T-helper 1 cell treated with Interleukin-12 subunit alpha and Interleukin-12 subunit beta and Interleukin-4 antibody, amounts not matched to agents 30 μg/mL and 1 μg/mL, for 36 hours (primary cell): Measurements from ENCODE around the gene MEG3.
"Not testable (repeated sequence)": the region's sequence is repeated elsewhere in the genome, so short reads cannot be mapped to it uniquely, and the experiment has no call there.

Source experiments
- H3K27ac Mint-ChIP-seq: one replicate; pipeline ENCODE4 v1.8.0; 2021; ENCODE audit warnings: mild to moderate bottlenecking, mixed read lengths
- H3K27me3 Mint-ChIP-seq: one replicate; pipeline ENCODE4 v1.8.0; 2021; ENCODE audit warnings: low read depth, mixed read lengths
- H3K36me3 Mint-ChIP-seq: one replicate; pipeline ENCODE4 v1.8.0; 2021; ENCODE audit warnings: low read depth, mixed read lengths
- H3K4me1 Mint-ChIP-seq: one replicate; pipeline ENCODE4 v1.8.0; 2021; ENCODE audit warnings: low read depth, mixed read lengths
- H3K4me3 Mint-ChIP-seq: one replicate; pipeline ENCODE4 v1.8.0; 2021; ENCODE audit warnings: mild to moderate bottlenecking, moderate library complexity, mixed read lengths
- H3K9me3 Mint-ChIP-seq: one replicate; pipeline ENCODE4 v1.8.0; 2021; ENCODE audit warnings: mixed read lengths

The MEG3 gene

DNA sequence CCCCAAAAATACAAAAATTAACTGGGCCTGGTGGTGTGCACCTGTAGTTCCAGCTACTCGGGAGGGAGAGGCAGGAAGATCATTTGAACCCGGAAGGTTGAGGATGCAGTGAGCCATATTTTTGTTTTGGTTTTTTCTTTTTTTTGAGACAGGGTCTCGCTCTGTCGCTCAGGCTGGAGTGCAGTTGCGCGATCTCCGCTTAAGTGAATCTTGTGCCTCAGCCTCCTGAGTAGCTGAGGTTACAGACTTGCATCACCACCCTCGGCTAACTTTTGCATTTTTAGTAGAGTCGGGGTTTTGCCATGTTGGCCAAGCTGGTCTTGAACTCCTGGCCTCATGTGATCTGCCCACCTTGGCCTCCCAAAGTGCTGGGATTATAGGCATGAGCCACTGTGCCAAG, 24.5 kb upstream of the MEG3 start:
- not testable (repeated sequence) for H3K4me3 Mint-ChIP-seq, H3K27ac Mint-ChIP-seq, H3K36me3 Mint-ChIP-seq, H3K9me3 Mint-ChIP-seq, H3K4me1 Mint-ChIP-seq
- H3K27me3 Mint-ChIP-seq, result peaks cover 12% of the 10 kb centered on the region

GRCh38 chr14:100802179-100802578, 23.7 kb upstream of the MEG3 start:
- H3K27me3 Mint-ChIP-seq, result peaks cover 12% of the 10 kb centered on the region
- H3K9me3 Mint-ChIP-seq, result no peaks in the 10 kb centered on the region
- no peaks in the 10 kb centered on the region for H3K4me1 Mint-ChIP-seq
- H3K27ac Mint-ChIP-seq, result no peak overlapping the region
- H3K4me3 Mint-ChIP-seq, result no peak overlapping the region
- H3K36me3 Mint-ChIP-seq, result no peaks in the 10 kb centered on the region

DNA sequence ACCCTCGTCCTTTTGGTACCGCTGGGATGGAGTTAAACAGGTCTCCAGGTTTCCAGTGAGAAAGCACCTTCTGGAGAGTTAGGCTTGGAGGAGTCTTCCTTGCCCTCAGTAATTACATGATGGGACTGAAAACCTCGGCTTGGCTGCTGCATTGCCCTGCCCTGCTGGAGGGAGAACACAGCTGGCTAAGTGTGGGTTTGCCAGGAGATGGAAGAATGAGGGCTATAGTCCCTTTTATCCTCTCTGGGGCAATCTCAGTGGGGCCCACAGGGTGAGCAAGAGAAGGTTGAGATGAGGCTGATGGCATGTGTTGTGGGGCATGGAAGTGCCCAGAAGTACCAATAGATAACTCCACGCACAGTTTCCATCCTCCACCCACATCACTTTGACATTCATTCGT, 23.2 kb upstream of the MEG3 start:
- H3K27me3 Mint-ChIP-seq, result peaks cover 12% of the 10 kb centered on the region
- no peaks in the 10 kb centered on the region for H3K9me3 Mint-ChIP-seq
- no peak overlapping the region for H3K4me3 Mint-ChIP-seq
- H3K36me3 Mint-ChIP-seq, result no peaks in the 10 kb centered on the region
- no peak overlapping the region for H3K27ac Mint-ChIP-seq
- no peaks in the 10 kb centered on the region for H3K4me1 Mint-ChIP-seq

- Mint-ChIP-seq H3K27me3 (peaks cover 12% of the 10 kb centered on the region), H3K36me3 (no peaks in the 10 kb centered on the region), H3K4me3 (no peak overlapping the region), H3K4me1 (no peaks in the 10 kb centered on the region), H3K9me3 (peaks cover 3% of the 10 kb centered on the region), H3K27ac (no peak overlapping the region)
These were observed 22.7 kb upstream of the MEG3 start for GRCh38 chr14:100803226-100803625.

DNA sequence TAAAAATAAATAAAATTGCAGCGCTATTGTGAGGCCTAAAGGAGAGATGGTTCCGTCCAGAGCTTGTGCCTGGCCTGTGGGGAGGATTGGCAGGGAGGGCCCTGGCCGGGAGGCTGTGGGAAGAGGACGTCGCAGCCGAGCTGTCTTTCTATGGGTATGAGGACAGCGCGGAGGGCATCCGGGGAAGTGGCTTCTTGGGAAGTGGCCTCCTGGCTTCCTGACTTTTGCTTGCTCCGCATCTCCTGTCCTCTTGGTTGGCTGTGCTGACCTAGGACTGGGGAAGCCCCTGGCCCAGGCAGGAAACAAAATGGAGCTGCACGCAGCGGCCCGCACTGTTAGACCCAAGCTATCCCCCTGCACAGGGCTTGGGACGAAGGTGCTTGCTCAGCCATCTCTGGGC, 22.2 kb upstream of the MEG3 start:
- Mint-ChIP-seq H3K4me1 (no peaks in the 10 kb centered on the region), H3K27me3 (peaks cover 12% of the 10 kb centered on the region), H3K4me3 (no peak overlapping the region), H3K9me3 (peaks cover 7% of the 10 kb centered on the region), H3K27ac (no peak overlapping the region), H3K36me3 (no peaks in the 10 kb centered on the region)

DNA sequence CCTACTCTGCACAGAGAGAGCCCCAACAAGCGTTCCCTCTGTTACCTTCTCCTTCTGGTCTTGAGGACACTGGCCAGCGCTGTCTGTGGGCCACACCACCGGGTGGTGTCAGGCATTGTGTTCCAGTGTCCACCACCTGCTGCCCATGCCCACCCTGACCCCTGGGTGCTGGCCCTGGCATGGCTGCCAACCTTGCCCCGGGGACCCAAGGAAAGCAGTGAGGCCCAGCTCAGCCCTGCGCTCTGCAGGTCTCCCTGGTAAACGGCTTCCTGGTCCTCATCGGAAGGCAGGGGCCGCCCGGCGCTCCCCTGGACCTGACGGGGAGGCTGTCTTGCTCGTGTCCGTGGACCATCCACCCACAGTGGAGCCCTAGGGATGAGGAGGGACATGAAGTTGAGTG, 21.8 kb upstream of the MEG3 start:
- Mint-ChIP-seq H3K27ac (no peak overlapping the region), H3K4me3 (no peak overlapping the region), H3K4me1 (no peaks in the 10 kb centered on the region), H3K27me3 (peaks cover 12% of the 10 kb centered on the region), H3K9me3 (peaks cover 12% of the 10 kb centered on the region), H3K36me3 (no peaks in the 10 kb centered on the region)

DNA sequence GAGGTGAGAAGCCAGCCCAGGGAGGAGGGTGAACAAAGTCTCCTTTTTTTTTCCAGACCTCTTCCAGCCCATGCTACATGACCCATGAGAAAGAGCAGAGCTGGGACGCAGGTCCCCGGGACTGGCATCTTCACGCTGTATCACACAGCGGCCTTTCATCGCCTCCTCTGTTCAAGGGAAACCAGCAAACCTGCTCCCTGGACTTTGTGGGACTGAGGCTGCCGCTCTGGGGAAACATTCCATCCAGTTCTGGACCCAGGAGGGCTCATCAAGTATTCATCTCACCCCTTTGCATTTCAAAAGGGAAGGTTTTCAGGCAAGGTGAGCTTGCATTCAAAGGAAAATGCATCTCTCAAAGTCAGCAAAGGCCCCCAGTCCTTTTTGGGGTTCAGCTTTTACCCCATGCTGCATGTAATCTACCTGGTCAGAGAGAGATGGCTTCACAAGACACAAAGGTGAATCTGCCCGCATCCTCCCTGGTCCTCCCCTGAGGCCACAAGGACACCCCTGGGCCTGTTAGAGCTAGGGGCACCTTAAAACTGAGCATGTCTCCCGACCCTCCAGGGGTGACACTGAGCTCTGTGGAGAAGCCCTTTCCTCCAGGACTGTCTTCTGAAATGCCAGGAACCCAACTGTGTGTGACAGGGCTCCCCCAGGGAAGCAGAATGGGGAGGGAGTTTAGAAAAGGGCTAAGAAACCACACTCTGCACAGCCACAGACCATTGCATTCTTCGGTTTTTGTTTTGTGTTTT, 21.2 kb upstream of the MEG3 start:
- no peaks in the 10 kb centered on the region for H3K4me1 Mint-ChIP-seq
- H3K27me3 Mint-ChIP-seq, result peaks cover 9% of the 10 kb centered on the region
- peaks cover 1% of the 10 kb centered on the region for H3K36me3 Mint-ChIP-seq
- peaks cover 18% of the 10 kb centered on the region for H3K9me3 Mint-ChIP-seq
- H3K27ac Mint-ChIP-seq, result no peak overlapping the region
- no peak overlapping the region for H3K4me3 Mint-ChIP-seq

DNA sequence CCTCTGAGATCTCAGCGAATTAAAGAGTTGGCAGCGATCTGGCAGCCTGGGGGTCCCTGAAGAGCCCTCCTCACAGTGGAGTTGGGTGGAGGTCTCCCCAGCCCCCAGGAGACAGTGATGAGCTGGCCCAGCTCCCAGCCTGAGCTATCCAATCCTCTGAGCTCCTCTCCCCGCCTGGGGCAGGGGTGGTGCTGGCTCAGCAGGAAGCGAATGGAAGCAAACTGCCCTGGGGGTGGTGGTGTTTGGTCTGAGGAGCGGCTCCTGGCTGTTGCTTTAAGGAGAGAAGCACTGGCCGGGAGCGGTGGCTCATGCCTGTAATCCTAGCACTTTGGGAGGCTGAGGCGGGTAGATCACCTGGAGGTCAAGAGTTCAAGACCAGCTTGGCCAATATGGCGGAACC, 19.5 kb upstream of the MEG3 start:
- H3K9me3 Mint-ChIP-seq, result peaks cover 24% of the 10 kb centered on the region
- H3K4me1 Mint-ChIP-seq, result no peaks in the 10 kb centered on the region
- peaks cover 2% of the 10 kb centered on the region for H3K27me3 Mint-ChIP-seq
- H3K27ac Mint-ChIP-seq, result no peak overlapping the region
- no peak overlapping the region for H3K4me3 Mint-ChIP-seq
- peaks cover 1% of the 10 kb centered on the region for H3K36me3 Mint-ChIP-seq

- Mint-ChIP-seq H3K4me3 (no peak overlapping the region), H3K9me3 (peaks cover 24% of the 10 kb centered on the region), H3K36me3 (peaks cover 1% of the 10 kb centered on the region), H3K27me3 (peaks cover 2% of the 10 kb centered on the region), H3K4me1 (no peaks in the 10 kb centered on the region), H3K27ac (no peak overlapping the region)
These were observed 18.4 kb upstream of the MEG3 start for GRCh38 chr14:100807496-100807895.

GRCh38 chr14:100807979-100808734, 17.8 kb upstream of the MEG3 start:
- Mint-ChIP-seq H3K27ac (no peak overlapping the region), H3K4me1 (no peaks in the 10 kb centered on the region), H3K4me3 (no peak overlapping the region), H3K9me3 (peaks cover 24% of the 10 kb centered on the region), H3K27me3 (peaks cover 2% of the 10 kb centered on the region), H3K36me3 (peaks cover 1% of the 10 kb centered on the region)

DNA sequence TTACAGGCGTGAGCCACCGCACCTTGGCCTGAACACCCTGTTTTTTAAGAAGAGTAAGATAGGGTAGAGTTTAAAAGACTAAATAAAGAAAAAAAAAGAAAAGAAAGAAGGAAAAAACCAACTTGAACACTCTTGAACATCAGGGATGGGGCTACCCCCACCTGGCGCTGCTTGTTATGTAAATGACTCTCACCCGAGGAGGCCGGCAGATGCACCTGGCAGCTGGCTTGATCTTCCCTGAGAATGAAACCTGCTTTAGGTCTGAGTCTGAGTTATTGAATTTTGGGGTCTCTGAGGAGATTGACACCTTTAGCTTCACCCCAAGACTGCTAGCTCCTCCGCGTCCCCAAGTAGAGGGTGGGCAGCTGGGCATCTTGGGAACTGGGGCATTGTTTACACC, 15.5 kb upstream of the MEG3 start:
- Mint-ChIP-seq H3K36me3 (peaks cover 1% of the 10 kb centered on the region), H3K9me3 (peaks cover 24% of the 10 kb centered on the region), H3K4me1 (no peaks in the 10 kb centered on the region), H3K27ac (no peak overlapping the region), H3K27me3 (peaks cover 2% of the 10 kb centered on the region), H3K4me3 (no peak overlapping the region)

- peaks cover 1% of the 10 kb centered on the region for H3K36me3 Mint-ChIP-seq
- peaks cover 2% of the 10 kb centered on the region for H3K27me3 Mint-ChIP-seq
- H3K4me3 Mint-ChIP-seq, result no peak overlapping the region
- H3K9me3 Mint-ChIP-seq, result peaks cover 24% of the 10 kb centered on the region
- H3K27ac Mint-ChIP-seq, result no peak overlapping the region
- no peaks in the 10 kb centered on the region for H3K4me1 Mint-ChIP-seq
These were observed 15.0 kb upstream of the MEG3 start for GRCh38 chr14:100810861-100811461.

DNA sequence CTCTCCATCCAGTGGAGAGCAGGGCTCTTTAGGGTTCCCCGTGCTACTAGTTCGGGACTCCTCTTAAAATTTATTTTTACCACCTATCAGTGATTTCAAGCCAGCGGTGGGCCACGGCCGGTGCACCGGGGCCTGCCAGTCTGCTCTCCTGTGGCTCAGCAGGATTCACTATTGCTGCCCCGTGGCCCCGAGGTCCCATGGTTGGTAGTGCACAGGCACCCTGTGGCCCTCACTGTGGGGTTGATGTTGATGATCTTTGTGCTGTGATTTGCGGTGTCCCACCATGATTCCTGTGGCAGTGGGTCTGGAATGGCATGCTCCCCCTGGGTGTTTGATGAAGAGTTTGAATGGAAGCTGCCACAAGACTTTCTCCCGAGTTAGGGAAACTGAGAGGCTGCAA, 12.6 kb upstream of the MEG3 start:
- no peak overlapping the region for H3K4me3 Mint-ChIP-seq
- no peaks in the 10 kb centered on the region for H3K4me1 Mint-ChIP-seq
- peaks cover 1% of the 10 kb centered on the region for H3K36me3 Mint-ChIP-seq
- H3K27ac Mint-ChIP-seq, result no peak overlapping the region
- peaks cover 2% of the 10 kb centered on the region for H3K27me3 Mint-ChIP-seq
- peaks cover 20% of the 10 kb centered on the region for H3K9me3 Mint-ChIP-seq

DNA sequence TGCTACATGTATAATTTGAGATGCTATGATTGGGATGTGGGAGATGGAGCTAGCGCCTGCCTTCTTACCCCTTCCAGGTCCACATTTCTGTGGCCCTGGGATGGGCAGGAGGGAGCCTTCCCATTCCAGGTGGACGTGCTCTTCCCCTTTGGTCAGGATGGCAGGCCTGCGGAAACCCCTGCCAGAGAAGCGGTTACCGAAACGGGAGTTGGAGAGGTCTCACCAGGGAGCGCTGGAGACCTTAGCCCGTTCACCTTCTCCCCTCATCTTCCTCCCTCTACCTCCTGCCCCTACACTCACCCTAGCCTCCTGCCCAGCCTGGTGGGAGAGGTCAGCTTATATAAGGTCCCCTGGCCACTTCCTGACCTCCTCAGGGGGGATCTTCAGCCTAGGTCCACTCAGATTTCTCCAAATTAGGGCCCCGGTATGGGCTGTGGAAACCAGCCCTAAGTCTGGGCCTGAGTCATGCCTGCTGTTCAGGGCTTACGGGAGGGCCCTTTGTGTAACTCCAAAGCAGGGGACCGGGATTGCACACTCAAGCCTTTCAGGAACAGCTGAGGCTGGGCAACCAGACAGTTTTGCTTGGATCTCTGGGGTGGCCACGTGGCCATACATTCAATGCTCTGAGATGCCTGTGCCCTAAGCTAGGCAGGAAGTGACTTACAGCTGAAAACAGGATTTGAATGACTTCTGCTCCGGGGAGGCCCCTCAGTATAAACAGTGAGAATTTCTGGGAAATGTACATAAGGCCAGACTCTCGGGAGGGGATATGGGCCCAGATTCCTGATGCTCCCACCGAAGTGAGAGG, 10.2 kb upstream of the MEG3 start:
- Mint-ChIP-seq H3K27me3 (no peaks in the 10 kb centered on the region), H3K9me3 (peaks cover under 1% of the 10 kb centered on the region), H3K36me3 (no peaks in the 10 kb centered on the region), H3K4me3 (no peak overlapping the region), H3K27ac (no peak overlapping the region), H3K4me1 (no peaks in the 10 kb centered on the region)
